OCI-LY7 (cell line): ENCODE results near the gene CHPF2.

Experiments
- EZH2phosphoT487 ChIP-seq: fragments of 200-600 bp; sonication (generic); IDR thresholded peaks from 2 replicates; pipeline ENCODE4 v1.6.1; 2018; ENCODE audit warnings: low read depth, borderline replicate concordance, mild to moderate bottlenecking, mixed run types, antibody characterized with exemption, low read length, moderate library complexity, mixed read lengths
- TF ChIP-seq, protein P1 (sequence below): fragments of 200-600 bp; sonication (generic); conservative IDR thresholded peaks from 2 replicates; pipeline ENCODE4 v1.5.1; 2014; ENCODE audit warnings: mild to moderate bottlenecking, antibody characterized with exemption, low read length, moderate library complexity, mixed read lengths

DNA sequence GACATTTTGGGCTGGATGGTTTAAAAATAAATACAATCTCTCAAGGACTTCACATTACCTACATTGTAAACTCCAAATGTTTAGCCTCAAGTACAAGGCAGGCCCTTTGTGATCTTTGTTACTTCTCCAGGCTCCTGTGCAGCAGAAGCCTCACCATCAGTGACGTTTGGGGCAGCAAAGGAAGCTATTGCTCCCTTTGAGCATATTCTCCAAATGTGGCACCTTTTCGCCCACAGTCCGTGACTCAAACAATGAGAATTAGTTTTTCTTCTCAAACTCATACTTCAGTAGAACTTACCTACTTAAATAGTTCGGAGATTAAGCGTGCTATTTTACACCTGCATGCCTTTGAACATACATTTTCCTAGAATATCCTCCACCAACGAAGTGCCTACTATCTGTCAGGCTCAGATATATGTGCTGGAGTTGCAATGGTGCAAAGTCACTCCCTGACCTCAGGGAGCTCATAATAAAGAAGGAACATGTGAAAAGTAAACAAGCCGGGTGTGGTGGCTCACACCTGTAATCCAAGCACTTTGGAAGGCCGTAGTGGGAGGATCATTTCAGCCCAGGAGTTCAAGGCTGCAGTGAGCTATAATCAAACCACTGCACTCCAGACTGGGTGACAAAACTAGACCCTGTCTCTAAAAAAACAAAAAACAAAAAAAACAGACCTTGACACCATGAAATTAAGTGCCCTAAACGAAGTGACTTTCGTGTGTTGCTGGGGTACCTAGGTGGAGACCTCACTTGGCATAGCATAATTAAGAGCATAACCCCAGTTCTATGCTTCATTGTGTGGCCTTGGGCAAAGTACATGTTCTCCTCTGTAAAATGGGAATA is 4.0 kb upstream of the CHPF2 start:
- TF ChIP-seq, protein P1, sequence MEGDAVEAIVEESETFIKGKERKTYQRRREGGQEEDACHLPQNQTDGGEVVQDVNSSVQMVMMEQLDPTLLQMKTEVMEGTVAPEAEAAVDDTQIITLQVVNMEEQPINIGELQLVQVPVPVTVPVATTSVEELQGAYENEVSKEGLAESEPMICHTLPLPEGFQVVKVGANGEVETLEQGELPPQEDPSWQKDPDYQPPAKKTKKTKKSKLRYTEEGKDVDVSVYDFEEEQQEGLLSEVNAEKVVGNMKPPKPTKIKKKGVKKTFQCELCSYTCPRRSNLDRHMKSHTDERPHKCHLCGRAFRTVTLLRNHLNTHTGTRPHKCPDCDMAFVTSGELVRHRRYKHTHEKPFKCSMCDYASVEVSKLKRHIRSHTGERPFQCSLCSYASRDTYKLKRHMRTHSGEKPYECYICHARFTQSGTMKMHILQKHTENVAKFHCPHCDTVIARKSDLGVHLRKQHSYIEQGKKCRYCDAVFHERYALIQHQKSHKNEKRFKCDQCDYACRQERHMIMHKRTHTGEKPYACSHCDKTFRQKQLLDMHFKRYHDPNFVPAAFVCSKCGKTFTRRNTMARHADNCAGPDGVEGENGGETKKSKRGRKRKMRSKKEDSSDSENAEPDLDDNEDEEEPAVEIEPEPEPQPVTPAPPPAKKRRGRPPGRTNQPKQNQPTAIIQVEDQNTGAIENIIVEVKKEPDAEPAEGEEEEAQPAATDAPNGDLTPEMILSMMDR = no peak
- TF ChIP-seq EZH2phosphoT487 = no peak
